ENCODE results near the gene EML4. TPM values are rescaled to one million over a fixed set of nuclear protein-coding genes. Genes with fewer than 3 reads are reported as not detected.

EML4 gene
- total and polyA plus RNA-seq, 2 of the 13 experiments (the other 11 are each of a cell fraction or from before 2014, with no cell fraction given), result 243 to 476 TPM

- TF ChIP-seq ZFP1 (CRISPR knock-in tag; IDR thresholded peaks at IDR 0.05) (no peak), BCLAF1 (IDR thresholded peaks at IDR 0.05) (no peak), ZNF138 (CRISPR knock-in tag; IDR thresholded peaks at IDR 0.05; ENCODE audit: low read depth) (no peak), ZNF598 (CRISPR knock-in tag; IDR thresholded peaks at IDR 0.05; ENCODE audit: borderline replicate concordance) (0 out of 2 replicates have a peak, but pooled peaks have one; percentile 47), FLYWCH1 (CRISPR knock-in tag; IDR thresholded peaks at IDR 0.05) (0 out of 2 replicates have a peak, but pooled peaks have one; percentile 50), CEBPB (IDR thresholded peaks at IDR 0.05; ENCODE audit: borderline replicate concordance, low read depth, low read length) (peak; percentile 19; the same call in 1 of the 2 replicates), CAMTA2 (CRISPR knock-in tag; IDR thresholded peaks at IDR 0.05; ENCODE audit: borderline replicate concordance) (0 out of 2 replicates have a peak, but pooled peaks have one; percentile 32), GFI1 (CRISPR knock-in tag; IDR thresholded peaks at IDR 0.05; ENCODE audit: borderline replicate concordance) (peak; percentile 28; the same call in 1 of the 2 replicates), FOXK2 (IDR thresholded peaks at IDR 0.05) (no peak), SP4 (CRISPR knock-in tag; IDR thresholded peaks at IDR 0.05) (0 out of 2 replicates have a peak, but pooled peaks have one; percentile 36), ZNF784 (CRISPR knock-in tag; IDR thresholded peaks at IDR 0.05; ENCODE audit: borderline replicate concordance) (peak; percentile 55; the same call in 1 of the 2 replicates), PATZ1 (CRISPR knock-in tag; IDR thresholded peaks at IDR 0.05) (peak; percentile 32; the same call in 1 of the 2 replicates), TGIF2 (CRISPR knock-in tag; IDR thresholded peaks at IDR 0.05) (peak; percentile 26; the same call in 1 of the 2 replicates), ZNF547 (CRISPR knock-in tag; IDR thresholded peaks at IDR 0.05) (0 out of 2 replicates have a peak, but pooled peaks have one; percentile 55), ZNF678 (CRISPR knock-in tag; IDR thresholded peaks at IDR 0.05) (no peak), ZSCAN31 (CRISPR knock-in tag; IDR thresholded peaks at IDR 0.05; ENCODE audit: low read depth) (0 out of 2 replicates have a peak, but pooled peaks have one; percentile 28), SIX1 (CRISPR knock-in tag; IDR thresholded peaks at IDR 0.05; ENCODE audit: borderline replicate concordance) (no peak)
Measured at GRCh38 chr2:42125841-42126594, 43.1 kb upstream of the EML4 start (continued).

Data from HepG2 (cell line).